ENCODE data around the gene ODF2L. TPM values are rescaled to one million over a fixed set of nuclear protein-coding genes. Genes with fewer than 3 reads are reported as not detected.

ODF2L gene
- total RNA-seq, 1 donor from 2014 or later, result 28.2 TPM

- no peaks in the 10 kb centered on the region for H3K27me3 Mint-ChIP-seq (ENCODE audit: low read depth)
- no peaks in the 10 kb centered on the region for H3K36me3 Mint-ChIP-seq (ENCODE audit: low read depth)
- H3K4me3 Mint-ChIP-seq (ENCODE audit: unreplicated experiment), result no peak overlapping the region
- no peaks in the 10 kb centered on the region for H3K4me1 Mint-ChIP-seq (ENCODE audit: low read depth)
- no peaks in the 10 kb centered on the region for H3K9me3 Mint-ChIP-seq (ENCODE audit: low read depth)
- no peak for DNase-seq (ENCODE audit: low spot score)
- TF ChIP-seq CTCF (IDR thresholded peaks at IDR 0.05), result no peak
- no peak overlapping the region for H3K27ac Mint-ChIP-seq (ENCODE audit: unreplicated experiment)
These were observed 14.8 kb upstream of the ODF2L start for GRCh38 chr1:86410879-86411278.

- Mint-ChIP-seq H3K27ac (ENCODE audit: unreplicated experiment) (no peak overlapping the region), H3K4me3 (ENCODE audit: unreplicated experiment) (no peak overlapping the region), H3K9me3 (ENCODE audit: low read depth) (no peaks in the 10 kb centered on the region), H3K27me3 (ENCODE audit: low read depth) (no peaks in the 10 kb centered on the region), H3K36me3 (ENCODE audit: low read depth) (no peaks in the 10 kb centered on the region), H3K4me1 (ENCODE audit: low read depth) (no peaks in the 10 kb centered on the region)
- no peak for TF ChIP-seq CTCF (IDR thresholded peaks at IDR 0.05)
- DNase-seq (ENCODE audit: low spot score), result no peak
These were observed 13.4 kb upstream of the ODF2L start for GRCh38 chr1:86409416-86410021.

- Mint-ChIP-seq H3K27me3 (ENCODE audit: low read depth) (peaks cover 6% of the 10 kb centered on the region), H3K27ac (ENCODE audit: unreplicated experiment) (peak overlapping the region; percentile 97), H3K36me3 (ENCODE audit: low read depth) (no peaks in the 10 kb centered on the region), H3K4me1 (ENCODE audit: low read depth) (peaks cover 32% of the 10 kb centered on the region), H3K4me3 (ENCODE audit: unreplicated experiment) (peak overlapping the region; percentile 91), H3K9me3 (ENCODE audit: low read depth) (peaks cover 1% of the 10 kb centered on the region)
- DNase-seq (ENCODE audit: low spot score), result no peak
- no peak for TF ChIP-seq CTCF (IDR thresholded peaks at IDR 0.05)
These were observed 371 bp upstream of the ODF2L start for GRCh38 chr1:86396498-86396890.

- H3K4me1 Mint-ChIP-seq (ENCODE audit: low read depth), result peaks cover 41% of the 10 kb centered on the region
- no peak for DNase-seq (ENCODE audit: low spot score)
- peaks cover 3% of the 10 kb centered on the region for H3K27me3 Mint-ChIP-seq (ENCODE audit: low read depth)
- H3K27ac Mint-ChIP-seq (ENCODE audit: unreplicated experiment), result peak overlapping the region; percentile 60
- H3K4me3 Mint-ChIP-seq (ENCODE audit: unreplicated experiment), result peak overlapping the region; percentile 91
- peaks cover 13% of the 10 kb centered on the region for H3K9me3 Mint-ChIP-seq (ENCODE audit: low read depth)
- peaks cover 3% of the 10 kb centered on the region for H3K36me3 Mint-ChIP-seq (ENCODE audit: low read depth)
- no peak for TF ChIP-seq CTCF (IDR thresholded peaks at IDR 0.05)
These were observed 1.7 kb downstream of the ODF2L start for GRCh38 chr1:86394416-86394815.

- Mint-ChIP-seq H3K4me3 (ENCODE audit: unreplicated experiment) (no peak overlapping the region), H3K9me3 (ENCODE audit: low read depth) (peaks cover 13% of the 10 kb centered on the region), H3K27ac (ENCODE audit: unreplicated experiment) (peak overlapping the region; percentile 7), H3K4me1 (ENCODE audit: low read depth) (peaks cover 45% of the 10 kb centered on the region), H3K36me3 (ENCODE audit: low read depth) (peaks cover 3% of the 10 kb centered on the region), H3K27me3 (ENCODE audit: low read depth) (no peaks in the 10 kb centered on the region)
- no peak for TF ChIP-seq CTCF (IDR thresholded peaks at IDR 0.05)
- DNase-seq (ENCODE audit: low spot score), result no peak
These were observed 6.8 kb downstream of the ODF2L start for GRCh38 chr1:86389307-86389706.
